ENCODE results near the gene FLT1. TPM values are rescaled to one million over a fixed set of nuclear protein-coding genes. Genes with fewer than 3 reads are reported as not detected.

Gene FLT1
- total and polyA plus RNA-seq, 12 donors = 15.2 to 76.3 (median 44.5) TPM

- no peak for ATAC-seq
- Histone ChIP-seq H3K27ac (no peak overlapping the region), H3K4me3 (no peak overlapping the region), H3K9me3 (no peaks in the 10 kb centered on the region), H3K36me3 (no peaks in the 10 kb centered on the region), H3K27me3 (peaks cover 0 to 16% (median 0%) of the 10 kb centered on the region in 7 donors), H3K4me1 (no peaks in the 10 kb centered on the region)
- no peak for DNase-seq
- TF ChIP-seq CTCF (IDR thresholded peaks at IDR 0.05) = no peak
- WGBS, 2 donors = 93 to 95% methylated on average over 4 of the region's 4 CpGs
- intact Hi-C loops (cut with DNase I) = no loop called here
Measured at GRCh38 chr13:28513745-28514144, 18.8 kb upstream of the FLT1 start.

- Histone ChIP-seq H3K27me3 (no peaks in the 10 kb centered on the region), H3K4me3 (no peak overlapping the region), H3K4me1 (peaks cover 0 to 9% (median 2%) of the 10 kb centered on the region in 9 donors), H3K36me3 (no peaks in the 10 kb centered on the region), H3K9me3 (no peaks in the 10 kb centered on the region), H3K27ac (no peak overlapping the region)
- ATAC-seq = no peak
- TF ChIP-seq CTCF (IDR thresholded peaks at IDR 0.05) = no peak
- no peak for DNase-seq
- 48 to 54% methylated on average over 1 of the region's 1 CpG for WGBS, 2 donors
- intact Hi-C loops (cut with DNase I) = no loop called here
Measured at GRCh38 chr13:28510542-28510941, 15.6 kb upstream of the FLT1 start.

- no peak overlapping the region for H3K4me3 ChIP-seq
- no peaks in the 10 kb centered on the region for H3K36me3 ChIP-seq
- H3K27ac ChIP-seq = no peak overlapping the region
- H3K27me3 ChIP-seq = no peaks in the 10 kb centered on the region
- peaks cover 0 to 13% (median 7%) of the 10 kb centered on the region in 9 donors for H3K4me1 ChIP-seq
- no peaks in the 10 kb centered on the region for H3K9me3 ChIP-seq
- DNase-seq (no peak), ATAC-seq (no peak)
- intact Hi-C loops (cut with DNase I) = no loop called here
- no peak for TF ChIP-seq CTCF (IDR thresholded peaks at IDR 0.05)
Measured at GRCh38 chr13:28510066-28510465, 15.1 kb upstream of the FLT1 start.

- WGBS, 2 donors = 46 to 47% methylated on average over 7 of the region's 7 CpGs
- Histone ChIP-seq H3K27me3 (no peaks in the 10 kb centered on the region), H3K9me3 (no peaks in the 10 kb centered on the region), H3K36me3 (no peaks in the 10 kb centered on the region), H3K4me1 (peaks cover 0 to 43% (median 11%) of the 10 kb centered on the region in 9 donors), H3K27ac (peak overlapping the region in 5 of 10 donors; percentile 15 to 49 (median 38)), H3K4me3 (no peak overlapping the region)
- peak in 1 of 9 donors; percentile 21 for TF ChIP-seq CTCF (IDR thresholded peaks at IDR 0.05)
- ATAC-seq (peak; percentile 45 to 83 (median 80)), DNase-seq (no peak)
- intact Hi-C loops (cut with DNase I) = loop anchor here in 1 of 10 donors (1.0 kb wide), 1 partner anchor 26 kb away; no protein-coding TSS in a partner anchor
Measured at GRCh38 chr13:28505543-28506135, 10.7 kb upstream of the FLT1 start.
